Vagina (tissue), 2 donors: ENCODE measurements around the gene CSGALNACT2. TPM values are rescaled to one million over a fixed set of nuclear protein-coding genes. Genes with fewer than 3 reads are reported as not detected.

Source experiments
- DNase-seq, 2 donors: peaks; one replicate each; pipeline ENCODE4 v3.0.0-alpha.2; 2017; ENCODE audit errors: extremely low spot score in 2 of 2
- H3K27ac ChIP-seq: fragments of 200-600 bp; sonication (generic); one replicate; pipeline ENCODE4 v1.5.1; 2019
- H3K27me3 ChIP-seq: fragments of 200-600 bp; sonication (generic); one replicate; pipeline ENCODE4 v1.5.1; 2019
- H3K36me3 ChIP-seq, 2 donors: fragments of 200-600 bp; sonication (generic); one replicate each; pipeline ENCODE4 v1.5.1; 2017 to 2019
- H3K4me1 ChIP-seq: fragments of 200-600 bp; sonication (generic); one replicate; pipeline ENCODE4 v1.5.1; 2019
- H3K4me3 ChIP-seq, 2 donors: fragments of 200-600 bp; sonication (generic); 1 replicate in 1 of 2; 2 replicates in 1 of 2; pipeline ENCODE4 v1.5.1; 2016 to 2019
- H3K9me3 ChIP-seq: fragments of 200-600 bp; sonication (generic); one replicate; pipeline ENCODE4 v1.5.1; 2019
- CTCF ChIP-seq, 3 experiments: fragments of 450-650 bp in 2 of 3; fragments of 200-600 bp in 1 of 3; sonication (generic) in 1 of 3; IDR thresholded peaks; one replicate each; pipeline ENCODE4 v1.5.1; 2017 to 2019; ENCODE audit warnings: antibody characterized with exemption in 3 of 3, mild to moderate bottlenecking in 2 of 3, moderate library complexity in 2 of 3
- POLR2A ChIP-seq, 2 donors: fragments of 450-650 bp; IDR thresholded peaks; one replicate each; pipeline ENCODE4 v1.6.1; 2017; ENCODE audit warnings: antibody characterized with exemption in 2 of 2, mild to moderate bottlenecking in 2 of 2, moderate library complexity in 2 of 2
- POLR2AphosphoS5 ChIP-seq, 2 donors: sonication (generic); formaldehyde crosslinking; IDR thresholded peaks; one replicate each; pipeline ENCODE4 v1.9.0; 2017; ENCODE audit warnings: antibody characterized with exemption in 2 of 2, mild to moderate bottlenecking in 2 of 2, low read depth in 1 of 2; ENCODE audit not compliant: insufficient read depth in 1 of 2
- intact Hi-C: fragments of 100-400 bp; cut with DNase I; formaldehyde crosslinking; loops from one replicate; pipeline ENCODE4 v1.15.1; 2023
- total RNA-seq: library from RNA; depleted of rRNA; stranded (reverse); fragments of >200 nt; gene quantifications from one replicate; pipeline ENCODE4 v1.2.3, GENCODE V29; 2016

The CSGALNACT2 gene
- total RNA-seq, 1 donor from 2014 or later = 21.9 TPM

- Histone ChIP-seq H3K4me3 (no peak overlapping the region), H3K36me3 (no peaks in the 10 kb centered on the region), H3K9me3 (no peaks in the 10 kb centered on the region), H3K27ac (no peak overlapping the region), H3K27me3 (no peaks in the 10 kb centered on the region), H3K4me1 (no peaks in the 10 kb centered on the region)
- DNase-seq = no peak
- intact Hi-C loops = no loop called here
- no peak for TF ChIP-seq POLR2AphosphoS5 (IDR thresholded peaks at IDR 0.05; ENCODE audit: insufficient read depth in 1 of 2, low read depth in 1 of 2)
- no peak for TF ChIP-seq CTCF (IDR thresholded peaks at IDR 0.05)
- TF ChIP-seq POLR2A (IDR thresholded peaks at IDR 0.05) = no peak
Measured at GRCh38 chr10:43211431-43212042, 73.3 kb downstream of the CSGALNACT2 start.

GRCh38 chr10:43212043-43212721 is 73.9 kb downstream of the CSGALNACT2 start:
- no peak overlapping the region for H3K4me3 ChIP-seq
- no peak for DNase-seq
- TF ChIP-seq CTCF (IDR thresholded peaks at IDR 0.05) (no peak), POLR2AphosphoS5 (IDR thresholded peaks at IDR 0.05; ENCODE audit: insufficient read depth in 1 of 2, low read depth in 1 of 2) (no peak), POLR2A (IDR thresholded peaks at IDR 0.05) (no peak)
- no peaks in the 10 kb centered on the region for H3K36me3 ChIP-seq
- H3K4me1 ChIP-seq = no peaks in the 10 kb centered on the region
- no peak overlapping the region for H3K27ac ChIP-seq
- H3K9me3 ChIP-seq = no peaks in the 10 kb centered on the region
- H3K27me3 ChIP-seq = no peaks in the 10 kb centered on the region
- intact Hi-C loops = no loop called here

GRCh38 chr10:43214071-43214955 is 76.1 kb downstream of the CSGALNACT2 start:
- no peaks in the 10 kb centered on the region for H3K27me3 ChIP-seq

GRCh38 chr10:43214956-43215561 is 76.8 kb downstream of the CSGALNACT2 start:
- no peaks in the 10 kb centered on the region for H3K27me3 ChIP-seq
- no peak overlapping the region for H3K4me3 ChIP-seq
- no peak for DNase-seq
- H3K4me1 ChIP-seq = no peaks in the 10 kb centered on the region
- H3K36me3 ChIP-seq = no peaks in the 10 kb centered on the region
- no peaks in the 10 kb centered on the region for H3K9me3 ChIP-seq
- no peak overlapping the region for H3K27ac ChIP-seq
- no peak for TF ChIP-seq POLR2A (IDR thresholded peaks at IDR 0.05)
- TF ChIP-seq POLR2AphosphoS5 (IDR thresholded peaks at IDR 0.05; ENCODE audit: insufficient read depth in 1 of 2, low read depth in 1 of 2) = no peak
- no peak for TF ChIP-seq CTCF (IDR thresholded peaks at IDR 0.05)
- intact Hi-C loops = no loop called here

More at GRCh38 chr10:43214071-43214955, 76.1 kb downstream of the CSGALNACT2 start:
- intact Hi-C loops = no loop called here
- DNase-seq = no peak
- no peaks in the 10 kb centered on the region for H3K4me1 ChIP-seq
- H3K36me3 ChIP-seq = no peaks in the 10 kb centered on the region
- no peak for TF ChIP-seq CTCF (IDR thresholded peaks at IDR 0.05)
- TF ChIP-seq POLR2AphosphoS5 (IDR thresholded peaks at IDR 0.05; ENCODE audit: insufficient read depth in 1 of 2, low read depth in 1 of 2) = no peak
- no peak for TF ChIP-seq POLR2A (IDR thresholded peaks at IDR 0.05)
- H3K9me3 ChIP-seq = no peaks in the 10 kb centered on the region
- no peak overlapping the region for H3K27ac ChIP-seq
- no peak overlapping the region for H3K4me3 ChIP-seq
